Islet of Langerhans (tissue), 1 donor: Measurements from ENCODE around the gene PARP16.

Source experiments
- FAIRE-seq: peaks from one replicate; lab custom pipeline; 2011; peaks lifted over from hg19 to GRCh38; lab: Jason Lieb, UNC

Gene PARP16

GRCh38 chr15:65286704-65287519 is at the start of gene PARP16:
Gene PARP16, minus strand, starts transcription at chr15:65286883. Its CDS starts 457 bp downstream, at chr15:65286426.
- FAIRE-seq = no peak

GRCh38 chr15:65335278-65336055 is 48.8 kb upstream of the PARP16 start:
- FAIRE-seq = no peak

- FAIRE-seq = no peak
Measured at GRCh38 chr15:65334586-65335231, 48.0 kb upstream of the PARP16 start.

- no peak for FAIRE-seq
Measured at GRCh38 chr15:65333856-65334255, 47.2 kb upstream of the PARP16 start.

- no peak for FAIRE-seq
Measured at GRCh38 chr15:65333148-65333820, 46.6 kb upstream of the PARP16 start.

- FAIRE-seq = no peak
Measured at GRCh38 chr15:65332391-65333147, 45.9 kb upstream of the PARP16 start.

- FAIRE-seq = no peak
Measured at GRCh38 chr15:65331811-65332210, 45.1 kb upstream of the PARP16 start.

GRCh38 chr15:65330934-65331645 is 44.4 kb upstream of the PARP16 start:
- no peak for FAIRE-seq

- FAIRE-seq = no peak
Measured at GRCh38 chr15:65329984-65330735, 43.5 kb upstream of the PARP16 start.

GRCh38 chr15:65329288-65329983 is 42.8 kb upstream of the PARP16 start:
- FAIRE-seq = no peak

- no peak for FAIRE-seq
Measured at GRCh38 chr15:65328506-65329287, 42.0 kb upstream of the PARP16 start.

- no peak for FAIRE-seq
Measured at GRCh38 chr15:65327651-65328393, 41.1 kb upstream of the PARP16 start.

GRCh38 chr15:65326818-65327217 is 40.1 kb upstream of the PARP16 start:
- no peak for FAIRE-seq

GRCh38 chr15:65326117-65326526 is 39.4 kb upstream of the PARP16 start:
- FAIRE-seq = no peak

- FAIRE-seq = no peak
Measured at GRCh38 chr15:65323071-65323511, 36.4 kb upstream of the PARP16 start.

GRCh38 chr15:65318870-65319356 is 32.2 kb upstream of the PARP16 start:
- FAIRE-seq = peak; percentile 55

- no peak for FAIRE-seq
Measured at GRCh38 chr15:65312400-65312916, 25.8 kb upstream of the PARP16 start.
